Measurements from ENCODE around the gene BICD1. TPM values are rescaled to one million over a fixed set of nuclear protein-coding genes. Genes with fewer than 3 reads are reported as not detected.
"Not testable (repeated sequence)": the region's sequence is repeated elsewhere in the genome, so short reads cannot be mapped to it uniquely, and the experiment has no call there.

Gene BICD1
- total RNA-seq, 2 experiments from 2014 or later: 17.8 to 18.7 TPM

DNA sequence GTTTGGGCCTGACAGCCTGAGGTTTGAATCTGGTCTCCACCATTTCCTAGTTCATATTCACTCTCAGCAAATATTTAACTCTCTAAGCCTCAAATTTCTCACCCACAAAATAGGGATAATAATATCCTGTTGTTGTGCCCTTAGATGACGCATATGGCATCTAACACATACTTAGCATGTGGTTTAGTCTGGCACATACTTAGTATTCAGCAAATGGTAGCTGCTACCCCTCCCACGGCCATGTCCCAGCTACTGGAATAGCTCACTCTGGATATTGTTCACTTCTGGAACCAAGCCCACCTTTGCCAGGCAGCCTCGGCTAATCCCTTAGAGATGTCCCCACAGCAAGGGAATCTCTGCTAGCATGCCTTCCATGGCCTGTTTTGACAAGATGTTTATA is 53.3 kb downstream of the BICD1 start:
- Mint-ChIP-seq H3K4me3 (no peak overlapping the region), H3K27ac (no peak overlapping the region), H3K27me3 (no peaks in the 10 kb centered on the region), H3K9me3 (peaks cover 7% of the 10 kb centered on the region), H3K4me1 (peaks cover 6% of the 10 kb centered on the region), H3K36me3 (peaks cover 4% of the 10 kb centered on the region)
- POLR2A ChIA-PET: no interaction called here
- ATAC-seq (ENCODE audit: low read depth) (no peak), DNase-seq (no peak)

DNA sequence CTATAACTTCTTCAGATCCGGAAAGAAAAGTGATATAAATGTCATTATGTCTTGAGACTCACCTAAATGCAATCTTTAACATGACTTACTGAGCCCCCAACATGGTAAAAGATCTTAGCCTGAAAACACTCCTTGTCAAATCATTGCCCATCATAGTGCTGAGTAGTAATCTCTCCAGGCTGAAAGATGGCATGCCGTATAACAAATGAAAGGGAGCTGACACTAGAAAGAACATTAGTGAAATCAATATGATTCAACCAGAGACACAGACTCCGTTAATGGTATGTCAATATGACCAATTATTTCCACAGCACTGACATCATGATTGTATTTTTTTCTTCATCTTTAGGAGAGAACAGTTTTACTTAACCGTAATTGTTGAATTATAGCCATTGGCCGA is 54.4 kb downstream of the BICD1 start:
- Mint-ChIP-seq H3K27ac (no peak overlapping the region), H3K4me3 (no peak overlapping the region), H3K36me3 (peaks cover 4% of the 10 kb centered on the region), H3K4me1 (peaks cover 6% of the 10 kb centered on the region), H3K27me3 (no peaks in the 10 kb centered on the region), H3K9me3 (peaks cover 7% of the 10 kb centered on the region)
- no peak for DNase-seq
- no peak for ATAC-seq (ENCODE audit: low read depth)
- POLR2A ChIA-PET: no interaction called here

DNA sequence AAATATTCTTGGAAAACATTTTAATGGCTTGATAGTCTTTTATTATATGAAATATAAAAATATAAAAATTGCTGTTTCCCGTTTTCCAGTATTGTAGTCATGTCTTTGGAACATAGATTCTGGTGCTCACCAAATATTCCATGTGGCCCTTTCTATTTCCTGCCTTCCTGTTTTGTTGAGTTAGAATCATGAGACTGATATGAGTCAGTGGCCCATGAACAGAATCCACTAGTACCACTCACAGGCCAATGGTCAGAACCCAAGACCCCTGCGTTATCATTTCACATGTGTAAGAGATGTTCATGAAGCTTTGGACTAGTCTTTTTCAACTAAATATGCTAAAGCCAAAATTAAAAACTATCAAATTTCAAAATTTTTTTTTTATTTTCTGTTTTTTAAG is 56.9 kb downstream of the BICD1 start:
- Mint-ChIP-seq H3K4me1 (peaks cover 3% of the 10 kb centered on the region), H3K27ac (no peak overlapping the region), H3K4me3 (no peak overlapping the region), H3K36me3 (peaks cover 4% of the 10 kb centered on the region), H3K9me3 (peaks cover 7% of the 10 kb centered on the region), H3K27me3 (no peaks in the 10 kb centered on the region)
- ATAC-seq (ENCODE audit: low read depth): no peak
- no peak for DNase-seq
- POLR2A ChIA-PET: no interaction called here

DNA sequence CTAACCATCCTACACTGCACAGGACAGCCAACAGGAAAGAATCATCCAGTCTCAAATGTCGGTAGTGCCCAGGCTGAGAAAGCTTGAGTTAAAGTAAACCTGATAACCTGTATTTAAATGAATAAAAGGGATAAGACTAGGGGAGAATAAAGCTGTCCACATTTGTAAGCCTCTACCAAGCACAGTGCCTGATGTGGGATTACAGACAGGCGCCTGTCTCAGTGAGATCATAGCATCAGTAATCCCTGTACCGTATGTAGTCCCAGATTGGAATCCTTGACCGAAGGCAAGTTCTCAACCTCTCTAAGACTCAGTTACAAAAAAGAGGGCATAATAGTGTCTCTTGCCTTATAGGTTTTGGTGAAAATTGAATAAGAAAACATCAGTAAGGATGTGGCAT is 59.9 kb downstream of the BICD1 start:
- POLR2A ChIA-PET: no interaction called here
- Mint-ChIP-seq H3K9me3 (peaks cover 7% of the 10 kb centered on the region), H3K27ac (no peak overlapping the region), H3K27me3 (no peaks in the 10 kb centered on the region), H3K36me3 (peaks cover 4% of the 10 kb centered on the region), H3K4me1 (no peaks in the 10 kb centered on the region), H3K4me3 (no peak overlapping the region)
- DNase-seq (no peak), ATAC-seq (ENCODE audit: low read depth) (no peak)

DNA sequence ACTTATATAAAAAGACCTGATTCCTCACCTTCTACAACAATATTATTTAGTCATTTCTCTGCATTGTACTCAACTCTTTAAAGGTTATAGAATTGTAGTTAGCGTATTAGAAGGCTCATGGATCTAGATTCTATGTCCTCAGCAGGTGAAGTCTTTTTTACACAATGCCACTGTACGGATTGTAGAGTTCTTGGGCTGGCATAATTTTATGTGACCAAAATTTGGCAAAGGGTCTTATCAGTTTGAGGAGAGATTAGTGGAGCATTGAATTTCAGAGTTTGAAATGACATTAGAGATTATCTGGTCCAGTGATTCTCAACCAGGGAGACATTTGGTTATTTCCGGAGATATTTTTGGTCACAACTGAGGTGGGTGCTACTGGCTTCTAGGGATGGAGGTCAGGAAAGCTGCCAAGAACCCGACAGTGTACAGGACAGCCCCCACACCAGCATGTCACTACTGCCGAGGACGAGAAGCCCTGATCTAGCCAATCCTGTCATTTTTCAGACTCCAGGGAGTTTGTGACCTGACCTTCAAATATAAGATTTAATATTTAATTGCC is 63.9 kb downstream of the BICD1 start:
- Mint-ChIP-seq H3K36me3 (no peaks in the 10 kb centered on the region), H3K9me3 (no peaks in the 10 kb centered on the region), H3K4me3 (no peak overlapping the region), H3K27ac (no peak overlapping the region), H3K27me3 (no peaks in the 10 kb centered on the region), H3K4me1 (no peaks in the 10 kb centered on the region)
- ATAC-seq (ENCODE audit: low read depth) (no peak), DNase-seq (no peak)
- POLR2A ChIA-PET: no interaction called here

DNA sequence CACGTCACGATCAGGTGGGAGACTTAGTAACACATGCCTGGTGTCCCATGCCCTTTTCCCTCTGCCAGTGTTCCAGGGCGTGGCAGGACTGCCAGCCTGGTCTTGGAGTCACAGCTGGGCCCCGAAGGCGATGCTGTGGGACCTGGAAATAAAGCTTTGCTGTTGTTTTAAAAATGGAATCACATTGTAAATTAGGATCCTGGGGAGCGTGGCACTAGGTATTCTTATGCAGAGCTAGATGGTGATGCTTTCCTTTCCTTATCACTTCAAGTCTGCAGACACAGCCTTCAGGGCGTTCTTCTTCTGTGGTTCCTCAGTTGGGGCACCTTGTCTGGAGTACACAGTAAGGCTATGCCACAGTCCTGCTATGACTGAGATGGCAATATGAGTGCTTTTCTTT is 64.6 kb downstream of the BICD1 start:
- DNase-seq: no peak
- no peaks in the 10 kb centered on the region for H3K4me1 Mint-ChIP-seq
- no peaks in the 10 kb centered on the region for H3K27me3 Mint-ChIP-seq
- no peak overlapping the region for H3K27ac Mint-ChIP-seq
- no peak overlapping the region for H3K4me3 Mint-ChIP-seq
- POLR2A ChIA-PET: no interaction called here
- H3K36me3 Mint-ChIP-seq: peaks cover 4% of the 10 kb centered on the region
- no peaks in the 10 kb centered on the region for H3K9me3 Mint-ChIP-seq
- no peak for ATAC-seq (ENCODE audit: low read depth)

DNA sequence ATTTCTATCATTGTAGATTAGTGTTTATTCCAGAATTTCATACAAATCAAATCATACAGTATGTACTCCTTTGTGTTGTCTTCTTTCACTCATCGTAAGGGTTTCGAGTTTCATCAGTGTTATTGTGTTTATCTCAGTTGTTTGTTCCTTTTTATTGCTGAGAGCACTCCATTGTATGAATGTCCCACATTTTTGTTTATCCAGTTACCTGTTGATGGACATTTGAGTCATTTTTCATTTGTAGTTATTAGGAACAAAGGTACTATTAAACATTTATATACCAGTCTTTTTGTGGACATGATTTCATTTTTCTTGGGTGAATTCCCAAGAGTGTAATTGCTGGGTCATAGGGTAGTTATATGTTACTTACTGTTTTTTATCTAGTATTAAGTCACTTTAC is 70.0 kb downstream of the BICD1 start:
- Mint-ChIP-seq H3K4me1 (no peaks in the 10 kb centered on the region), H3K27me3 (no peaks in the 10 kb centered on the region), H3K36me3 (peaks cover 4% of the 10 kb centered on the region), H3K9me3 (no peaks in the 10 kb centered on the region), H3K4me3 (no peak overlapping the region), H3K27ac (no peak overlapping the region)
- no peak for ATAC-seq (ENCODE audit: low read depth)
- POLR2A ChIA-PET: interaction anchor here (0.7 kb wide), 1 partner anchor 513 kb away, joined by 3 read pairs; no protein-coding TSS in a partner anchor
- DNase-seq: no peak

DNA sequence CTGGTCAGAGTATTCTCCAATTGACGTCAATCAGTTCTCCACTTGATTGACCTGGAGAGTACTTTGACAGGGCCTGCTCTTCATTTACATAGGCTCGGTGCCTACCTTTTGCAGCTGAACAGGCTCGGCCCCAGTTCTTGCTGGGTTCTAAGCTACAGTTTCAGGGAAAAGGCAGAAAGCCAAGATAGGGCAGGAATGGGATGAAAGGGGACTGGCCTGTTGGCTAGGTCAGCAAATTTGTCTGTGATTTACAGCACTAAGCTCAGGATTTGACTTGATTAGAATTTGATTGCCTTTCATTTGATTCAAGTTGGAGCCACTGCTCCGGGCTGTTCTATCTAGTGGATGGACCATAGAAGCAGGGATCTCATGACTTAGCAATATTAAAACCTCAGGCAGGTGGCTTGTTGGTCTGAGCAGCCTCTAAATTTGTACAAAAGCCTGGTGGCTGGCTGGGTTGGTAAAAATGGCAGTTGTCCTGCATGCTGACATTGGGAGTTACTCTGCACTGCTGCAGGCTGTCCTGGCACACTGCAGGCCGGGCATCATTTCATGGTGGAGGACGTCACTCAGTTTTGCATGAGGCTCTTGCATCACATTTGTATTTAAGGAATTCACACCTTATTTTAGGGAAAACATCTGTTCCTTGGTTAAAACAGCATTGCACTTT is 71.8 kb downstream of the BICD1 start:
- Mint-ChIP-seq H3K9me3 (no peaks in the 10 kb centered on the region), H3K4me3 (no peak overlapping the region), H3K27me3 (no peaks in the 10 kb centered on the region), H3K36me3 (peaks cover 4% of the 10 kb centered on the region), H3K4me1 (no peaks in the 10 kb centered on the region), H3K27ac (no peak overlapping the region)
- no peak for DNase-seq
- POLR2A ChIA-PET: no interaction called here
- ATAC-seq (ENCODE audit: low read depth): no peak

DNA sequence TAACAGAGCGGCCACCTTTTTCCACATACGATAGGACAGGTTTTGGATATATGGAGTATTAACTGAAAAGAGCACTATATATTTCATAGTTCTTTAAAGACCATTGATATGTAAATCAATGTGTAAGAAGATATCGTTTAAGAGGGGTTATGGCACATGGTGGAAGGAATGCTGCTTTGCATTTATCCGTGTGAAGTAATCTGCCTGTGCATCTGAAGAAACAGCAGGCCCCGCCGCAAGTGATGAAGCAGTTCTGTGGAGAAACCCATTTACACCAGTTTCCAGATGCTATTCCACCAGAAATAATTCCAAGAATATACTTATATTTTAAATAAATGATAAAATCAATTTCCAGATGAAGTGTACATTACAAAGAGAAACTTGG is 72.4 kb downstream of the BICD1 start:
- ATAC-seq (ENCODE audit: low read depth): no peak
- POLR2A ChIA-PET: no interaction called here
- no peaks in the 10 kb centered on the region for H3K9me3 Mint-ChIP-seq

DNA sequence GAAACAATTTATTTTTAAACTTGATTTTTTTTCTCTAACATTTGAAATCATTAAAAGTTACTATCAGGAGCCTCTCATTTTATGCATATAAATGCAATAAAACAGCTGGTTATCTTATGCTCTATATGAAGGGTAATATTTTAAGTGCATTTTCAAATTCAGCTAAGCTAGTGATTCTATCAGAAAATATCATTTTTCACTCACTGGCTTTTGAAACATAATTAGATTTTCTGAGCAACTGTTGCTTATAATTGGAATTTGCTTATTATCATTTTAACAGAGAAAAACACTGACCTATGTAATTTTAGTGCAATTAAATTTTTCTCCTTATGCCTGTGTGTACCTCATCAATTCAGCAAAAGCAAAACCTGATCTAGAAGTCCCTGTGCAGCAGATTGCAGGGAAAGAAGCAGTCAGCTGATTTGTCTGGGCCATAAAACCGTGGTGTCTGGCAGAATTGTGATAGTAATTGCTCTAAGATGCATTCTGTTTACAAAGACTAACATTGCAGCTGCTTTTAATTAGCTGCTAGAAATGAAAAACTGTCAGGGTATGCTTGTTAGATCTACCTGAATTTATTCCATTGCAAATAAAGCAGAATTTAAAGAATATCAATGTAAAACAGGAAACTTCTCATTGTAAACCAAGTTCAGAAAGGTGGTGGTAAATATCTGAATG is 75.0 kb downstream of the BICD1 start:
- H3K4me1 Mint-ChIP-seq: no peaks in the 10 kb centered on the region
- H3K36me3 Mint-ChIP-seq: peaks cover 2% of the 10 kb centered on the region
- DNase-seq: no peak
- no peaks in the 10 kb centered on the region for H3K27me3 Mint-ChIP-seq
- H3K4me3 Mint-ChIP-seq: no peak overlapping the region
- POLR2A ChIA-PET: no interaction called here
- no peaks in the 10 kb centered on the region for H3K9me3 Mint-ChIP-seq
- ATAC-seq (ENCODE audit: low read depth): no peak
- no peak overlapping the region for H3K27ac Mint-ChIP-seq

More for the DNA sequence above, 72.4 kb downstream of the BICD1 start:
- H3K27me3 Mint-ChIP-seq: no peaks in the 10 kb centered on the region
- H3K4me1 Mint-ChIP-seq: no peaks in the 10 kb centered on the region
- no peak overlapping the region for H3K27ac Mint-ChIP-seq
- no peak overlapping the region for H3K4me3 Mint-ChIP-seq
- DNase-seq: no peak
- H3K36me3 Mint-ChIP-seq: peaks cover 4% of the 10 kb centered on the region

DNA sequence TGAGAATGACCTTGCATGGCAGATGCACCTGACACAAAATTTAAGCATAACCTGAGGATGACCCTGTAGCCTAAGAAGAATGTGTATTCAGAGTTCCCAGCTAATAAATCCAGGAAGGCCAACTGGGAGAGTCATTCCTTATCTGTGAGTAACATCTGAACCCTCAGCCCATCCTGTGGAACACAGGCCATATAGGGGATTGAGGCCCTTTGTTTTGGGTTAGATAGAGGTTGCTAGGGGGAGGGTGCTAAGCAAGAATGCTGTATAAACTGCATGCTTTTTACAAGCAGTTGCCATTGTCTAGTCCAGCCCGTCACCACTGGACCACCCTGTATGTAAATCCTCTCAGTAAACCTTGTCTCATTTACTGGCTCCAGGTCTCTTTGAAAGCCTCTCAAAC is 77.0 kb downstream of the BICD1 start:
- ATAC-seq (ENCODE audit: low read depth) (no peak), DNase-seq (no peak)
- Mint-ChIP-seq H3K36me3 (peaks cover 4% of the 10 kb centered on the region), H3K9me3 (no peaks in the 10 kb centered on the region), H3K27ac (no peak overlapping the region), H3K4me3 (no peak overlapping the region), H3K4me1 (no peaks in the 10 kb centered on the region), H3K27me3 (no peaks in the 10 kb centered on the region)
- POLR2A ChIA-PET: no interaction called here

DNA sequence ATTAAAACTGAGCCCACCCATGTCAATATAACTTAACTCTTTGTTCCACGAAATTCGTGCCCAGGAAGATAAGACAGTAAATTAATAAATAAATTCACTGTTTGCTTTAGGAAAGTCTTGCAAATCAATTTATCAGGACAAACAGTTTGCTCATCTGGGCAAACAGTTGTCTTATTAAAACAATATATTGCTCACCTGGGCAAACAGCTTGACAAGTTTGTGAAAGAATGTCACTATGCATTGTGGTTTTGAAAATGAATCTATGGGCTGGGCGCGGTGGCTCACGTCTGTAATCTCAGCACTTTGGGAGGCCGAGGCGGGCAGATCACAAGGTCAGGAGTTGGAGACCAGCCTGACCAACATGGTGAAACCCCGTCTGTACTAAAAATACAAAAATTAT is 80.5 kb downstream of the BICD1 start:
- POLR2A ChIA-PET, H3K27me3 Mint-ChIP-seq, H3K27ac Mint-ChIP-seq: not testable (repeated sequence)

DNA sequence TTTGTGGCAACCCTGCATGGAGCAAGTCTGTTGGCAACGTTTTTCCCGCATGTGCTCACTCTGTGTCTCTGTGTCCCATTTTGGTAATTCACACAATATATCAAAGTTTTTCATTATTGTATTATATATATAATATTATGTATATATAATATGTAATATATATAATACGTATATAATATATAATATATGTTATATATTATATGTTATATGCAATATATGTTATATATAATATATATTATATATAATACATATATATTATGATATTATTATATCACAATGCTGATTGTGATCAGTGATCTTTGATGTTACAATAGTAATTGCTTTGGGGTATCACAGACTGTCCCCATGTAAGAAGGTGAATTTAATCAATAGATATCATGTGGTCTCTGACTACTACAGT is 84.8 kb downstream of the BICD1 start:
- H3K27me3 Mint-ChIP-seq: no peaks in the 10 kb centered on the region
- no peaks in the 10 kb centered on the region for H3K4me1 Mint-ChIP-seq
- H3K36me3 Mint-ChIP-seq: peaks cover 5% of the 10 kb centered on the region
- ATAC-seq (ENCODE audit: low read depth) (no peak), DNase-seq (no peak)
- no peak overlapping the region for H3K27ac Mint-ChIP-seq
- H3K9me3 Mint-ChIP-seq: peaks cover 14% of the 10 kb centered on the region
- POLR2A ChIA-PET: no interaction called here
- no peak overlapping the region for H3K4me3 Mint-ChIP-seq

More for the DNA sequence above, 80.5 kb downstream of the BICD1 start:
- not testable (repeated sequence) for H3K36me3 Mint-ChIP-seq; H3K9me3 Mint-ChIP-seq; DNase-seq; H3K4me3 Mint-ChIP-seq; H3K4me1 Mint-ChIP-seq; ATAC-seq (ENCODE audit: low read depth)

Measured in activated naive CD8-positive, alpha-beta T cell treated with anti-CD3 and anti-CD28 coated beads, Interleukin-2, amount 10 ng/mL, durations not matched to agents 7 days and 5 days (primary cell).